HG03039 (cell line): ENCODE data around the gene PRTG.
A peak's percentile ranks its signal among the peaks of the same experiment; 100 is the strongest.
"Not testable (repeated sequence)": the region's sequence is repeated elsewhere in the genome, so short reads cannot be mapped to it uniquely, and the experiment has no call there.

Source experiments
- ATAC-seq: cut with Tn5 transposase; IDR thresholded peaks from one replicate; pipeline ENCODE4 v1.9.1; 2021; ENCODE audit warnings: mild to moderate bottlenecking, moderate library complexity; ENCODE audit not compliant: unreplicated experiment

Gene PRTG

DNA sequence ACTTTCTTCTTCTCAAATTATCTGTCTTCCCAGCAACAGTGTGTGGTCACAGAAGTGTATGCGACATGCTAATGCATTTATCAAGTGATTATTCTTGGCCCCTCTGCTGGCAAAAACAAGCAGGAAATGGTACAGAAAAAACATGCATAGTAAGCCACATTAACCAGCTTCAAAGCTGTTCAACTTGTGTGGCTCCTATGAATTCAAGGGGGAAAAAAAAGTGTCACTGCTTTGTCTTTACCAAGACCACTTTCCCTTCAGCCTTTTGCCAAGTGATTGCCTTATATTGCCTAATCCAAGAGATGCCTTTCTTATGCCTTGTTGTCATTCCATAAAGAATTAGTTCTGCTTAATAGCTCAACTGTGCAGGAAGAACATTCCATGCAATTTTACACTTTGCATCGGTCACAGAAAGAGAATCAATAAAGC lies 39.1 kb downstream of the PRTG start:
- no peak for ATAC-seq

DNA sequence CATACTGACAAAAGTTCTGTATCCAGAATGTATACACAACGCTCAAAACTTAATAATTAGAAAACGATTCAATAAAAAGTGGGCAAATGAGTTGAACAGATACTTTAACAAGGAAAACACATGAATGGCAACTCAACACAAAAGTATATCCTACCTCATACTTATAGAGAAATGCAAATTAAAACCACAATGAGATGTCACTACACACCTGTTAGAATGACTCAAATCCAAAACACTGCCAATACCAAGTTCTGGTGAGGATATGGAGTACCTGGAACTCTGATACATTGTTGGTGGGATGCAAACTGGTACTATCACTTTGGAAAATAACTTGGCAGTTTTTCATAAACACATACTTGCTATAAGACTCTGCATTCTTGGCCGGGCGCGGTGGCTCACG lies 42.1 kb downstream of the PRTG start:
- no peak for ATAC-seq

DNA sequence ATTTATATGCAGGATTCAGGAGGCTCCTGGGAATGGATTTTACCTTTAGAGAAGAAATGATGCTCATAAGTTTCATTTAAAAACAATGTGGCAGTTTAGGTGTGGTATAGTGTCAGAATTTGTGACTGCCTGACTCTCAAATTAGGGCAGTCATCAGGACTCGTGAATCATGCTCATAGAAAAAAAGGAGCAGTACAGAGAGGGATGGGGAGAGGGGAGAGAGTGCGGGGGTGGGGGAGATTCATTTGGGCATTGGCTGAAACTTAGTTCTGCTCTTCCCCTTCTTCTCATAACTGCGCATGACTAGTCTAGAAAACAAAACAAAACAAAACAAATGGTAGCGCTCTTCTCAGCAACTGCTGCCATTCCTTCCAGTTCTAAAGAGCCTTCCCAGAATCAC lies 44.3 kb downstream of the PRTG start:
- no peak for ATAC-seq

DNA sequence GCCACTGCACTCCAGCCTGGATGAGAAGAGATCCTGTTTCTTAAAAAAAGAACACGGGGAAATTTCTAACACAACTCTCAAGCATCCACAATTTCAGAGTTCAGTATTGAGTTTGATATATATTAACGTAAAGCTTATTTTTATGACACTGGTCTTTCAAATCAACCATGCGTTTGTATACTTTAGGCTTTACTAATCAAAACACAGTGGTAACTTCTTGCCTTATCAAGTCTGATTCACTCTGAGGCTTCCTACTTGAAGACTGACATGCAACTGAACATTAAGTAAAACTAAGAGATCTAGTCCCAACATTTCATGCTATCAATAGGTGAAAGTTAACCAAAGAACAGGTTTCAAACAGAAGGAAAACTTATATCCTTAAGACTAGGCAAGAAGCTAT lies 46.7 kb downstream of the PRTG start:
- ATAC-seq, result no peak

DNA sequence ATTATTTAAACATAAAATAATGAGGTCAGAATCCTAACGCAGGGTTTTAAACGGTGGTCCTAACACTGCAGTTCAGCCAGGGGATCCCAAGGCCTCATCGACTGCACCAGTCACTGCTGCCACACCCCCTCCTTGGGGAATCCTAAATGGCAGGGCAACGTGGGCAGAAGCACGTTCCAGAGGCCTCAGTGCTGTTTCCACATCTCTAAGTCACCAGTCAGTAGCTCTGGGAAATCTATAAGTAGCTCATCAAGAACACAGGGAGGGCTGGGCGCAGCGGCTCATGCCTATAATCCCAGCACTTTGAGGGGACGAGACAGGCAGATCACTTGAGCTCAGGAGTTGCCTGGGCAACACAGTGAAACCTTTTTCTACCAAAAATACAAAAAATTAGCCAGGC lies 47.5 kb downstream of the PRTG start:
- ATAC-seq, result no peak

DNA sequence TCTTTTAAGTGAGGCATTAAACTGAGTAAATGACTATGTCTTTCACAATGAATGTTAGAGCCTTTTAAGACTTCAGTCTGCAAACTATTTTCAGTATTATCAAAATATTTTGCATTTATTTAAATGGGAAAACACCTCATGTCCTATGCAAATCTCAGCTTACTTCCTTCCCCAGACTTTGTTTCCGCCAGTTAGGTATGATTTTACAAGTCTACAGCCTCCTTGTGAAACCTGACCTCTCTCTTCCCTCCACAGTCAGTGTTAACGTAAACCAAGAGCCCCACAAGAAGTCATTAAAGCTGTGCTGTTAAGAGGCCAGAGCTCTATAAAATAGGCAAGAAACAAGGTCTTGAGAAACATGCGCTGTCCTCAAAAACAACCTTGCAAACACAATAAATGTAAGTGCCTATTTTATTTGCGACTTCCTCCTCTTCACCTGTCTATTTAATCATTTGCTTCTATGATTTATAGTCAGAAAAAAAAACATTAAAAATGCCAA lies 48.3 kb downstream of the PRTG start:
- ATAC-seq, result peak; percentile 80

DNA sequence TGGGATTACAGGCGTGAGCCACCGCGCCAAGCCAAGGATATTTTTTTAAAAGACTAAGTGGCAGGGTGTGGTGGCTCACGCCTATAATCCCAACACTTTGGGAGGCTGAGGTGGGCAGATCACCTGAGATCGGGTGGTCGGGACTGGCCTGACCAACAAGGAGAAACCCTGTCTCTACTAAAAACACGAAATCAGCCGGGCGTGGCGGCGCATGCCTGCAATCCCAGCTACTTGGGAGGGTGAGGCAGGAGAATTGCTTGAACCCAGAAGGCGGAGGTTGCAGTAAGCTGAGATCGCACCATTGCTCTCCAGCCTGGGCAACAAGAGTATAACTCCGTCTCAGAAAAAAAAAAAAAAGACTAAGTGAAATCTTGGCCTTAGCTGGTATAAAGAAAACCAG lies 49.8 kb downstream of the PRTG start:
- ATAC-seq, result not testable (repeated sequence)

DNA sequence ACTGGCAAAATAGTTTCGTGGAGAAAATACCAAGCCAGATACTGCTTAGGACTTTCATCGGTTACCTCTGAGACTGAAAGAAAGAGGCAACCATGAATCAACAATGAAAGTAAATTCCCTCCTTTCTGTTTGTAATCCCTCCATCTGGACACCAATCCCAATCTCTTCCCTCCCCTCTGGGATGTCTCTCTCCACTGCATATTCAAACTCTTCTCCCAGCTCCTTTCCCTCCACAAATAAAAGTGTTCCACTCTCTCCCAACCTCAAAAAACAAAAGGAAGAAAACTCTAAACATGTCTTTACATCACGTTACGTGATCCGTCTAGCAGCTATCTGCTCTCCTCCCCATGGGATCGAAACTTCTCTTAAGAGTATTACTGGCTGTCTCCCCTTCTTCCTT lies 55.2 kb downstream of the PRTG start:
- no peak for ATAC-seq

DNA sequence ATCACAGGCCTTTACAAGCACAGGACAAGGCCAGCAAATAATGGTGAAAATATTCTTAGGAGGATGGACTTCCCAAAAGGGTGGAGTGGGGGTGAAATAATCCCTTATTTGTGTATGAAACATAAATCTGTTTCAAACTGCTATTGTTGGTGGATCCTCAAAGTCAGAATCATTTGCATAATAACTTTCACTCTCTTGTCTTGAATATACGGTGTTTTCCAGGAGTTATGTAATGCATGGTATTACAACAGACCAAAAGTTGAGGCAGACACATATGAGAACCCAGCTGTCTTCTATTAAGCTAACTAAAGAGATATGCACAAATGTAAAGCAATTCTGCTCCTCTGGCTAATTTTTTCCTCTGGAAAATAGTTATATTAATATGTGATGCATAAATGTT lies 57.7 kb downstream of the PRTG start:
- ATAC-seq, result peak; percentile 87

DNA sequence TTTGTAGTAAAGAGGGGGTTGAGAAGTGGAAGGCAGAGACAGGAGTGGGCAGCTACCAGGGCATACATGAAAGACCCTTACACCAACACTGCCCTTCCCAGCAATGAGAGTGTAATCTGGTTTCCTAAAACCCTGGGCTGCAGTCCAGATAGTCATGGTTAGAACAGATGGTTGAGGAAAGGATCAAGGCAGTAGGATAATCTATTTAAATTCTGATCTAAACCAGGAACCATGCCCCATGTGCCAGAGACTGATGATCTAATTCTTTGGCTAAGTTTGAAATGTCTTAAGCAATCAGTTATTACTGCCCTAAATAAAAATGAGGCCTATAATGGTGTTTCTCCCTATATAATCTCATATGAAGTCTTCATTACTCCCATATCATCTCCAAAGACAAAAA lies 59.6 kb downstream of the PRTG start:
- ATAC-seq, result no peak

DNA sequence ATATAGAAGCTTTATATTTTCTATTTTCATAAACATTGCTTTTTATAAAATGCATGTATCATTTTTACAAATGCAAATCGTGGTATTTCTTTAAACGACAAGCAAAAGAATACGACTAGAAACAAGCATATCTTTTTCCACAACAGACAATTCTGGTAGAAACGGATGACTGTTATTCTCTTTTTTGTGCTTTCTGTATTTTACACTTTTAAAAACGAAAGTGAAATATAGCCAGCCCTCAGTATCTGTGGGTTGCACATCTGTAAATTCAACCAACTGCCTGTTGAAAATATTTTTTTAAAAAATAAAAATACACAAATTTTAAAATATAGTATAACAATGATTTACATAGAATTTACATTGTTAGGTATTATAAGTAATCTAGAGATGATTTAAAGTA lies 61.3 kb downstream of the PRTG start:
- ATAC-seq, result peak; percentile 43

DNA sequence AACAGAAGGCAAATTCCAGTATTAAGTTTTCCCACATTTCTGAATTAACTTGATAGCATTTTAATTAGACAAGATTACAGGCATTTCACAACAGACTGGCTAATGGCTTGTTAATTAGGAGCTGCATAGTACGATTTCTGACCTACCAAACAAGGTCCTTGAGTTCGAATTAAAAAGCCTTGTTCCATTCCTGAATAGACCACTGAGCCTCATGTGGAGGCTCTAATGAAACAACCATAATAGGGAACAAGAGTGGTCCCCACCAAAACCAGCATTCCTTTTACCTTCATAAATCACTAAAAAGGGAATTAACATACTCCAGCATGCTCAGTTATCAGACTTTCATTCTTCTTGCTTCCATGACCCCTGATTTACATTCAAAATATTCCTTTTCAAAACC lies 66.4 kb downstream of the PRTG start:
- ATAC-seq, result no peak

DNA sequence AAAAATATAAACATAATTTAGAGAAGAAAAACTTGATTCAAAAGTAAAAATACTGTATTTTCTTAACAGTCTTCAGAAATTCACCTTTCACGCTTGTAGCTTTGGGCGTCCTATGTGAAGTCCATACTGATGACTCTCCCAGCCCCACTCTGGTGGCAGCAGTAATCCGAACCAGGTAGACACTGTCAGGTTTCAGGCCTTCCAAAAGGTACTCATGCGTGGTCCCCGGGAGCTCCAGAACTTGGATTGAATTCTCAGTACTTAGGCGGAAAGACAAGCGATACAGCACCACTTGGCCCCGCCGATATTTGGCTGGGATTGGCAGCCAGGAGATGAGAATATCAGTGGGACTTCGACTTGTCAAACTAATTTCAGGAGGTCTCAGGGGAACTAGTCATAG lies 69.7 kb downstream of the PRTG start:
- ATAC-seq, result no peak

DNA sequence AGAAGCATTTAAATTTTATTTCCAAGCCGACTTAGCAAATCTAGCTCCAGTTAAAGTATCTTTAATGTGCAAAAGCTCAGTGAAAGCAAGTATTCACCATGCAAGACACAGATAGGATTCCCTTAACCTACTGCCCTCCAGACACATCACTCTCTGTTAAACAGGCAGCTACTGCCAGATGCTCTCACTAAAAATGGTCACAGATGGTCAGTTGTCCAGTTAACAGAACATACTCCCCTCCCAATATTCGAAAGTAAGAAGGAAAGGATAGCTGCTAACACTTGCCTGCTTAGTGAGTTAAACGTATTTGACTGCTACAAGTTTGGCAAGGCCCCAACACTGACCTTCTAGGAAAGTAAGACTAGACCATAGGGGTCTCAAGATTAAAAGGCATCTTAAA lies 73.7 kb downstream of the PRTG start:
- no peak for ATAC-seq

DNA sequence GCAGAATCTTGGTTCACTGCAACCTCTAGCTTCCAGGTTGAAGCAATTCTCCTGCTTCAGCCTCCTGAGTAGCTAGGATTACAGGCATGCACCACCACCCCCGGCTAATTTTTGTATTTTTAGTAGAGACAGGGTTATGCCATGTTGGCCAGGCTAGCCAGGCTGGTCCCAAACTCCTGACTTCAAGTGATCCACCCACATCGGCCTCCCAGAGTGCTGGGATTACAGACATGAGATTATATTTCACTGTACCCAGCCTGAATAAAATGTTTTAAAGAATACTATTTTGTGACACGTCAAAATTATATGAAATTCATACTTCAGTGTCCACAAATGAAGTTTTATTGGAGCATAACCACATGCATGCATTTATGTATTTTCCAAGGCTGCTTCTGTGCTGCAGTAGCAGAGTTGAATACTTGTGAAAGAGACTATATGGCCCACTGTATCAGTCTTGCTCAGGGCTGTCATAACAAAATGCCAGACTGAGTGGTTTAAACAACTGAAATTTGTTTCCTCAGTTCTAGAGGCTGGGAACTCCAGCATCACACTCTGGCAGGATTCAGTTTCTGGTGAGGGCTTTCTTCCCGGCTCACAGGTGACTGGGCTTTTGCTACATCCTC lies 77.2 kb downstream of the PRTG start:
- ATAC-seq, result no peak

DNA sequence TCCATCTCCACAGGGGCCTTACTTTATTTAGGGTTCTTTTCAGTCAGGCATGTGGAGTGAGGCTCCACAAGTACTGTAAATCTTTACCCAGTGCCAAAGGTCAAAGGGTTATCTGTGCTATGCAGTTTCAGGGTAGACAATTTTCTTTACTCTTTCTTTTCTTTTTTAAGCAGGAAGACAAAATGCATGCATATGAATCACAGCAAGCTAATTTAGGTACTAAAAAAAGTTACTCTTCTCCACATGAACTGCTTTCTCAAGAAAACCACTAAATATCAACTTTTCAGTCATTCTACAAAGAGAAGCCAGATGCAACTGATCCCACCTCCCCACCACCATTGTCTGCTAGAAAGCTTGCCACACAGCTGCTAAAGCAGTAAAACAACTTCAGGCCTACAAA lies 81.5 kb downstream of the PRTG start:
- ATAC-seq, result no peak

DNA sequence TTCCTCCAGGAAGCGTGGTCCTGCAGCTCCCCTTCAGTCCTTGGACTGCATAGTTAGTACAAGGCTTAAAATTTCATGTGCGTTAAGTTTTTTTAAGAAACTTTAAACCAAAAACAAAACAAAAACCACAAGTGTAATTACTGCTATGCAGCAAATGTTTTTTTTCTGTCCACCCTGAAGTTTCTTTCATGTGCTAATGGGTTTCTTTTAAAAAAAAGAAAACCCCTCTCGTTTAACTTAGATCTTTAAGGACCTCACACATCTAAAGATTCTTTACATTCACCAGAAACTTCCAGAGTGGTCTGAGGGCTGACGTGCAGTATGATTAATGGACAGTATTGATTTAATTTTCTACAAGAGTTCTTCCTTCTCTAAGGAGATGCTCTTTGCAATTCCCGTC lies 82.8 kb downstream of the PRTG start:
- ATAC-seq, result no peak

DNA sequence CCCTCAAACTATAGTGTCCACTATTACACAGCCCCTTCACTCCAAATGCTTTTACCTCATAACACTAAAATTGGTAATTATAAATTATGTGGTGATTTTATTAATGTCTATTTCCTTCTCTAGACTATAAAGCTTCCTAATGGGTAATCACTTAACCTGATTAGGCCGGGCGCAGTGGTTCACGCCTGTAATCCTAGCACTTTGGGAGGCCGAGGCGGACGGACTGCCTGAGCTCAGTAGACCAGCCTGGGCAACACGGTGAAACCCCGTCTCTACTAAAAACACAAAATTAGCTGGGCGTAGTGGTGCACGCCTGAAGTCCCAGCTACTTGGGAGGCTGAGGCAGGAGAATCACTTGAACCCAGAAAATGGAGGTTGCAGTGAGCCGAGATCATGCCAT lies 83.5 kb downstream of the PRTG start:
- no peak for ATAC-seq

DNA sequence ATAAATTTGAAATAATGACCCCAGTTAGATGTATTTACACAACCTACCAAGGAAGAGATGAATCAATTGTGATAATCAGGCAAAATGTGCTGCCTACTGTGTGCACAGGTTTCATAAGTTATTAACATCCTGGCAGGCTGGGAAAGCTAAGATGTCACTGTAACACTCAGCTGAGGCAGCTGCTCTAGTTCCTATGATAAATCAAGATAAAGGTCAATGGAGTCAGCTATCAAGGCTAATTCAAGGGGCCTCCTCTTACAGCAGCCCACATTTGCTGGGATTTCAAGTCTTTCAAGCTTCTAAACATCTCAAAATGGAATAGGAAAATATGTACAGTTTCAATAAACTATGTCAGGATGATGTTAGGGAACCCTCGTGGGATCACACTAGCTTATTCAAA lies 84.1 kb downstream of the PRTG start:
- ATAC-seq, result no peak

DNA sequence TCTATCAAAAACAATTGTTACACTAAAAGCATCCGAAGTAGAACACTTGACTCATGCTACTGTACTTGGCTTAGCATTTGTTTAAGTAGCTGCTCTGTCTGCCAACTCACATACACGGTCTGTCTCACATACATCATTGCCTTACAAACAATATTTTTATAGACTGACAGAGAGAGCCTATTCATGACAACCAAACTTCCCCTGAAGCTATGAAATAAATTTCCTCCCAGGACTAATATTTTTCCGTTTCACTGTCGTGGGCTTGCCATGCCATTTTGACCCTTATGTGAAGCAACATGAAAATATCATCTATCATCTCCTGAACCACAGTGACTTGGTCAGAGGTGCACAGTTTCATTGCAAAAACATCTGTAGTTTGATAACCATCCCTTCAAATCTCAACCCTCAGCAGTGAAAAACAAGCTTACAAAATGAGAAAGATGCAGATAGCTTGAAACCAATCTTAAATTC lies 88.4 kb downstream of the PRTG start:
- ATAC-seq, result no peak

DNA sequence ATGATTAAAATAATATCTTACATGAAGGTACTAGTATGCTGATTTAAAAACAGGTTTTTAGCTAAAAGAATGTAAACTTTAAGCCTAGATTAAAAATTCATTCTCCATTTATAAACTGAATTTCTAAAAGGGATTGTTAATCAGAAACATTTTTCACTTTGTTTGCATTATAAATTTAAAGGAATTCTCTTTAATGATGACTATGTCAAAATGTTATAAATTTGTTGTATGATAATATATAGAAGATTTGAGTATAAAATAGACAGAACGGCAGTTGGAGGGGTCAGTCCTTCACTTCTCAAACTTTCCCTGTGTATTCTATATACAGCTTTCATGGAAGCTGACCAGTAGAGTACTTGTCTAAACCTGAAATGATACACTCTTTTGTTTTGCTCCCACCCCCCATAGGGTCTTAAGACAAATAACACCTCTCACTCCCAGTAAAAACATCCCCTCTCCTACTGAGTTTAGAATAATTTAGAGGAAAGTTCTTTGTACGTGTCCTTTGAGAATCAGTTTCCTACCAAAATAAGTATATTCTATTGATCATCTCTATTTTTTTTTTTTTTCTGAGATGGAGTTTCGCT lies 90.0 kb downstream of the PRTG start:
- ATAC-seq, result no peak

DNA sequence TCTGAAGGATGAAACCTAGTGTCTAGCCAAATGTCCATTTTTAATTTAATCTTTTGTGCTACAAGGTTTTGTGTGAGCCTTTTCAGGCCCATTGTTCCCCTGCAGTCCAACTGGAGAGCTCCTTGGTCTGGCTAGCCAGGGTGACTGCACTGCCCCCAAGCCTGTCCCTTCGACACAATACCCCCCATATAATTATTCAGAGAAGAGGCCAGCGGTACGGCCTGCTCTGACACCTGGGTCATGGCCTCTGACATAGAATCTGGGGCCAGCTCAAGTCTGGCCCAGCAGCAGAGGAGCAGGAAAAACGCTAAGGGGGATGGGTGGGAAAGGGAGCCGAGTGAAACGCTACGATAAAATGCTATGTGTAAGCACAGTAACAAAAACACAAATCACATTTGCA lies 90.6 kb downstream of the PRTG start:
- ATAC-seq, result no peak

DNA sequence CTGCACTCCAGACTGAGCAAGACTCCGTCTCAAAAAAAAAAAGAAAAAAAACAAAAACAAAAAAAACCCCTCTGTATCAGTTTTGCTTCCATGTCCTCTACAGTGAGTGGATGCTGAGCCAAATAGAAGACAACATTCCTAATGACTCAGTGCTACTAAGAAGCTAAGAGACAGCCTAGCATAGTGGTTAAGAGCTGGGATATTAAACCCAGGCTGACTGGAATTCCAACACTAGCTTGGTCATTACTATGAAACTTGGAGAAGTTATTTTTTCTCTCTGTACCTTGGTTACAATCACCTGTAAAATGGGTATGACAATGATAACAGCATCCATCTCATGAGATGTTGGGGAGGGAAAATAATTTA lies 93.9 kb downstream of the PRTG start:
- no peak for ATAC-seq
